GM18861 (cell line): ENCODE measurements around the gene CYP3A5.
A peak's percentile ranks its signal among the peaks of the same experiment; 100 is the strongest.

Source experiments
- ATAC-seq: cut with Tn5 transposase; IDR thresholded peaks from one replicate; pipeline ENCODE4 v1.9.1; 2021; ENCODE audit not compliant: unreplicated experiment

Gene CYP3A5

GRCh38 chr7:99616359-99617191 is 63.2 kb downstream of the CYP3A5 start, which contains the start of gene ZSCAN25:
TSS of gene ZSCAN25 (plus strand) at chr7:99616946. CDS start at chr7:99619607, 2,661 bp downstream.
- ATAC-seq, result peak; percentile 82

DNA sequence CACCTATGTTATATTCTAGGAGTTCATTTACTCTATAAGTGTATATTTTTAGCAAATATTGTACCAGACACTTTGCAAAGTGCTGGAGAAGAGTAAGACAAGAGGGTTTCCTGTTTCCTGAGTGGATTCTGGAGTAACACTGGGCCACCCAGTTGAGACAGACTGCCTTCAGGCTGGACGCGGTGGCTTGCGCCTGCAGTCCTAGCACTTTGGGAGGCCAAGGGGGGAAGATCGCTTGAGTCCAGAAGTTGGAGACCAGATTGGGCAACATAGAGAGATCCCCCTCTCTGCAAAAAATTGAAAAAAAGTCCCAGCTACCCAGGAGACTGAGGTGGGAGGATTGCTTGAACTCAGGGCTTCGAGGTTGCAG is 63.8 kb downstream of the CYP3A5 start:
- ATAC-seq, result no peak

GRCh38 chr7:99614495-99614894 is 65.3 kb downstream of the CYP3A5 start:
- no peak for ATAC-seq

DNA sequence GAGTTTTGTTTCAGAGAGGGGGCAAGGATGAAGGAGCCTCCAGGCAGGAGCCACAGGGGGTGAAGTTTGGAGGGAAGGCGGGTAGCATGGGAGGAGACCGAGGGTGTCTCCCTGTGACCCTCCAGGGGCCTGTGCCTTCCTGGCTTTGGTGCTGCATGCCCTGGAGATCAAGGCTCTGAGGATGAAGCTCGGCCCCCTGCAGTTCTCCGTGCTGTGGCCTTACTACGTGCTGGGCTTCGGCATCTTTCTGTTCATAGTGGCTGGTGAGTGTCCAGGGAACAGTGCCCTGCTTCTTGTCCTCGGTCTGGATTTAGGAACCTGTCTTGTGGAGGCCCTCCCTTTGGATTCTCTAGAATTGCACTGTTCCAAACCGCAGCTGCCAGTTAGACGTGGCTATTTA is 72.2 kb downstream of the CYP3A5 start:
- no peak for ATAC-seq

DNA sequence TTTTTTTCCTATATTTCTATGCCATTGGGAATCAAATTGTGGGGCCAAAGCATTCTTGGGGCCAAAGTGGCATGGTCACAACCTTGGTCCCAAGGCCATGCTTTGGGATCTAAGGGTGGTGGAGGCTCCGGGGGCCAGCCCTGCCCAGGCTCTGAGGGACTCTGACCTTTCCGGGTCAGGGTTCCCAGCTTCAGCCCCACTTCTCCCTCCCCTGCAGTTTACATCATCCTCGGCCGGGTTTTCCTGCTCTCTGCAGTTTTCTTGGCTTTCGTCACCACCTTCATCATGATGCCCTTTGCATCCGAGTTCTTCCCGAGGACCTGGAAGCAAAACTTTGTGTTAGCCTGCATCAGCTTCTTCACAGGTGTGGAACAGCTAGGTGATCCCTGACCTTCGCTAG is 73.3 kb downstream of the CYP3A5 start:
- no peak for ATAC-seq

DNA sequence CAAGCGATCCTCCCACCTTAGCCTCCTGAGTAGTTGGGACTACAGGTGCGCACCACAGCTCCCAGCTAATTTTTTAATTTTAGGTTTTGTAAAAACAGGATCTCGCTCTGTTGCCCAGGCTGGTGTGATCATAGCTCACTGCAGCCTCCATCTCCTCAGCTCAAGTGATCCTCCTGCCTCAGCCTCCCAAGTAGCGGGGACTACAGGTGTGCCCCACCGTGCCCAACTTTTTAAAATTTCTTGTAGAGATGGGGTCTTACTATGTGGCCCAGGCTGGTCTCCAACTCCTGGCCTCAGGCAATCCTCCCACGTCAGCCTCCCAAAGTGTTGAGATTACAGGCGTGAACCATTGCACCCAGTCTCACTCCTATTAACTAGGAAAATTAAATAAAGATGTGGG is 74.3 kb downstream of the CYP3A5 start:
- no peak for ATAC-seq

DNA sequence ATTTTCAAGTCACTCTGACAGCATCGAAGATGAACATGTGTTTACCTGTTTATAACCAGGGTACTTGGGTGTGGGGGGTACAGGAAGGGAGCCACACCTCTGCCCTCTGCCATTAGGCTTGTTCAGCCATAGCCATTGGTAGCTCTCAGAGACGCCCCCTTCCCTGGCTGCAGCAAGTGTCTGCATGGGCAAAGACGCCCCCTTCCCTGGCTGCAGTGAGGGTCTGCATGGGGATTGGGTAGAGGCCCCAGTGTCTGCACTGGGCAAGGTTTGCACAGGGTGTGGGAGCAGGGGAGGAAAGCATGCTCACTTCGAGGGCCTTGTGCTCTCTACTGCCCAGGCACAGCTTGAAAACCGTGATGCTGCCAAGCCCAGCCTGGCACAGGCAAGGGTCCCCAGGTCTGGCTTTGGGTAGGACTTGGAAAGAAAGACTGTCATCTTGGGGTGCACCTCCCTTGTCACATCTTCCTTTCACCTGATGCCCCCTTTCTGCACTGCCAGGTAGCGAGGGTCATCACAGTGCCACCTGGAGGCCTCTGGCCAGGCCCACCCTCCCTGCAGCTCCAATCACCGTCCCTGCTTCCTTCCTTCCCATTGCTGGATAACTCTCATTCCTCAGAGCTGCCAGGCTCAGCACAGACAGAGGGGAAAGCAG is 78.0 kb downstream of the CYP3A5 start:
- ATAC-seq, result no peak

GRCh38 chr7:99599836-99600235 is 80.0 kb downstream of the CYP3A5 start:
- no peak for ATAC-seq
